ENCODE data around the gene SH3BGRL2. TPM values are rescaled to one million over a fixed set of nuclear protein-coding genes. Genes with fewer than 3 reads are reported as not detected.

Gene SH3BGRL2
- 1 to 10 TPM; 4.1 to 8.6 (median 5.0) TPM for total RNA-seq
- 1 to 10 TPM; 4.4 to 5.2 TPM for polyA plus RNA-seq
- long read RNA-seq, donor 1, full-length matches to known transcripts: 3 of 4 reads
- long read RNA-seq, donor 1, partial matches to known transcripts: 1 of 4 reads
- long read RNA-seq, donor 1, other reads (novel, unspliced or antisense): 0 of 4 reads
- long read RNA-seq, donor 2, full-length matches to known transcripts: 2 of 11 reads
- long read RNA-seq, donor 2, partial matches to known transcripts: 7 of 11 reads
- long read RNA-seq, donor 2, other reads (novel, unspliced or antisense): 2 of 11 reads
- long read RNA-seq, donor 3, full-length matches to known transcripts: 6 of 10 reads
- long read RNA-seq, donor 3, partial matches to known transcripts: 3 of 10 reads
- long read RNA-seq, donor 3, other reads (novel, unspliced or antisense): 1 of 10 reads

GRCh38 chr6:79630883-79631692 is at the start of gene SH3BGRL2:
Gene SH3BGRL2 (plus strand): TSS chr6:79631329. CDS start chr6:79631462, 133 bp downstream.
- 1% methylated on average over 66 to 71 of the region's 72 CpGs for WGBS, 2 donors
- peaks cover 0 to 37% (median 0%) of the 10 kb centered on the region in 7 donors for H3K27me3 ChIP-seq
- intact Hi-C loops (cut with DNase I): loop anchor here in 1 of 10 donors (5.0 to 10.0 kb wide), 2 partner anchors 41 to 74 kb away; no protein-coding TSS in a partner anchor
- H3K36me3 ChIP-seq: no peaks in the 10 kb centered on the region
- TF ChIP-seq CTCF (IDR thresholded peaks at IDR 0.05): no peak
- H3K9me3 ChIP-seq: no peaks in the 10 kb centered on the region
- H3K4me3 ChIP-seq: peak within 1 kb of the TSS; percentile 55 to 88 (median 76)
- H3K27ac ChIP-seq: peak within 1 kb of the TSS; percentile 3 to 86 (median 74)
- DNase-seq (peak; percentile 71 to 77), ATAC-seq (peak; percentile 94 to 97 (median 96))
- H3K4me1 ChIP-seq: peaks cover 0 to 37% (median 7%) of the 10 kb centered on the region in 9 donors

DNA sequence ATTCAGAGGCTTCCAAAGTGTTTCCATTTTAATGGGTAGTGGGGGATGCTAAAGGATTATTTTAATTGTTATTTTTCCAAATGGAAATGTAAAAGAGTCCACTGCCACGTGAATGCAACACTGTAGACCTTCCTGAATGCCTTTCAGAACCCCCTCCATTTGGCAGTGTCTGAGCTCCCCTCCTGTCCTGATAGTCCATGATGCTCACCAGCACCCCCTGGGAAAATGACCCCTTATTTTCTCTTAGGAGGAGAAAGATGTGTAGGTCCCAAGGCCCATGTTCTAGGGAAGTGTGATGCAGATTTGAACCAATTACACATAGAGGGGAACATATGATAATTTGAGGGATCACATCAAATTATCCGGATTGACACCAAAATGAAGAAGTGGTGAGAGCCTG is 46.8 kb upstream of the SH3BGRL2 start:
- Histone ChIP-seq H3K4me3 (no peak overlapping the region), H3K9me3 (peaks cover 0 to 38% (median 3%) of the 10 kb centered on the region in 11 donors), H3K4me1 (no peaks in the 10 kb centered on the region), H3K36me3 (no peaks in the 10 kb centered on the region), H3K27ac (no peak overlapping the region), H3K27me3 (no peaks in the 10 kb centered on the region)
- no peak for TF ChIP-seq CTCF (IDR thresholded peaks at IDR 0.05)
- 69% methylated on average over 2 of the region's 2 CpGs for WGBS, 2 donors
- ATAC-seq: no peak
- DNase-seq: no peak
- intact Hi-C loops (cut with DNase I): no loop called here

DNA sequence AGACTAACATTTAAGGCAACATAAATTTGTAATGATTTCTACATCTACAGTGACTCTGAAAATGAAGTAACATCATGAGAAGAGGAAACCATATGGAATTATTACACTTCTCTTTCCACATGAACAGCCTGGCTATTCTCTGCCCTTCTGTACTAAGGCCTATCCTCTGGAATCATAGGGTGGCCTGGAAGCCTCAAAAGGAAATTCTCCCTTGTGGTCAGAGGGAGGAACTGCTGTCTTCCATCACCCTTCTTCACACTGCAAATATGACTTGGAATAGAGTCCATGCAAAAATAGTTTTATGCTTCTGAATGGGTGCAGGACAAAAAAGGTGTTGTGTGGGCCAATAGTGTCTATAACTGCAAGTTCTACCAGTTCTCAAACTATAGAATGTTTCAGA is 44.6 kb upstream of the SH3BGRL2 start:
- intact Hi-C loops (cut with DNase I): no loop called here
- H3K27me3 ChIP-seq: no peaks in the 10 kb centered on the region
- no peaks in the 10 kb centered on the region for H3K4me1 ChIP-seq
- no peak for DNase-seq
- H3K4me3 ChIP-seq: no peak overlapping the region
- no peak overlapping the region for H3K27ac ChIP-seq
- TF ChIP-seq CTCF (IDR thresholded peaks at IDR 0.05): peak in 4 of 9 donors; percentile 5 to 37 (median 18)
- H3K36me3 ChIP-seq: no peaks in the 10 kb centered on the region
- peaks cover 0 to 28% (median 3%) of the 10 kb centered on the region in 11 donors for H3K9me3 ChIP-seq
- ATAC-seq: no peak

- no peaks in the 10 kb centered on the region for H3K4me1 ChIP-seq
- intact Hi-C loops (cut with DNase I): no loop called here
- TF ChIP-seq CTCF (IDR thresholded peaks at IDR 0.05): no peak
- no peak overlapping the region for H3K4me3 ChIP-seq
- DNase-seq (no peak), ATAC-seq (no peak)
- H3K27ac ChIP-seq: no peak overlapping the region
- H3K27me3 ChIP-seq: no peaks in the 10 kb centered on the region
- 85 to 92% methylated on average over 7 of the region's 7 CpGs for WGBS, 2 donors
- H3K36me3 ChIP-seq: no peaks in the 10 kb centered on the region
- H3K9me3 ChIP-seq: peaks cover 0 to 13% (median 0%) of the 10 kb centered on the region in 11 donors
Observed at GRCh38 chr6:79589701-79590100, 41.4 kb upstream of the SH3BGRL2 start.

Data from heart right ventricle (tissue), 16 donors.